ENCODE results near the gene TXNL4A. TPM values are rescaled to one million over a fixed set of nuclear protein-coding genes. Genes with fewer than 3 reads are reported as not detected.

The TXNL4A gene
- polyA plus RNA-seq, 10 donors, result 82.3 to 108 (median 98.3) TPM

- DNase-seq, result no peak
Measured at GRCh38 chr18:79921984-79922965, 66.1 kb downstream of the TXNL4A start.

Other genes with a start within 250 kb of the TXNL4A start
- gene KCNG2, start 190.6 kb downstream of the TXNL4A start, polyA plus RNA-seq (ENCODE audit: insufficient read length in 10 of 10), result under 1 TPM; 0.13 to 0.63 (median 0.37) TPM
- 10 to 100 TPM; 19.0 to 27.2 (median 22.8) TPM for gene SLC66A2, start 36.9 kb downstream of the TXNL4A start, polyA plus RNA-seq (ENCODE audit: insufficient read length in 10 of 10)
- gene HSBP1L1, start 23.9 kb downstream of the TXNL4A start, polyA plus RNA-seq (ENCODE audit: insufficient read length in 10 of 10), result 1 to 10 TPM; 1.3 to 5.6 (median 3.7) TPM
- 10 to 100 TPM; 19.7 to 36.5 (median 25.5) TPM for gene RBFA, start 45.9 kb upstream of the TXNL4A start, polyA plus RNA-seq (ENCODE audit: insufficient read length in 10 of 10)
- 10 to 100 TPM in 7 of 10 donors, 1 to 10 TPM in 3; 8.7 to 13.7 (median 11.0) TPM for gene ADNP2, start 120.7 kb upstream of the TXNL4A start, polyA plus RNA-seq (ENCODE audit: insufficient read length in 10 of 10)